Activated naive CD4-positive, alpha-beta T cell (primary cell): ENCODE results near the gene PTPRD.
"Not testable (repeated sequence)": the region's sequence is repeated elsewhere in the genome, so short reads cannot be mapped to it uniquely, and the experiment has no call there.

Source experiments
- DNase-seq, 4 experiments: peaks; one replicate each; lab custom pipeline; 2025; lab: John Stamatoyannopoulos, UW

PTPRD gene

GRCh38 chr9:9310743-9311142, 1302.1 kb downstream of the PTPRD start:
- DNase-seq: not testable (repeated sequence)

GRCh38 chr9:9305600-9305999, 1307.2 kb downstream of the PTPRD start:
- DNase-seq: no peak

GRCh38 chr9:9299134-9299533, 1313.7 kb downstream of the PTPRD start:
- DNase-seq: no peak

DNA sequence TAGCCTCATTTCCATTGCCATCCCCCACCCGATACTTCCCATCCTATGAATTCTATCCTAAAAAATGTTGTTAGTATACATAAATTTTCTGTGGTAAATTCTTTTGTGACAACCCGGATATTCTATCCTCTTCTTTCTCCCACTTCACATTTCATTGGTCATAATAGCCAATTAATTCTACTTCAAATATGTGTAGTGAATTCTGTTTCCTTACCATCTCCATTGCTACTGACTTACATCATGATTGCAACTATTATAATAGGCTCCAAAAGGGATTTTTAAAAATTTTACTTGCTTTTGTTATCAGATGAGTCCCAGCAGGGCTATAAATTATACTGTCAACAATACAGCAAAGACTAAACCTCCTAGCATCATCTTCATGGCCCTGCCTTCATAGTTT, 1326.8 kb downstream of the PTPRD start:
- DNase-seq: no peak

- no peak for DNase-seq
Observed at GRCh38 chr9:9284201-9284600, 1328.6 kb downstream of the PTPRD start.

DNA sequence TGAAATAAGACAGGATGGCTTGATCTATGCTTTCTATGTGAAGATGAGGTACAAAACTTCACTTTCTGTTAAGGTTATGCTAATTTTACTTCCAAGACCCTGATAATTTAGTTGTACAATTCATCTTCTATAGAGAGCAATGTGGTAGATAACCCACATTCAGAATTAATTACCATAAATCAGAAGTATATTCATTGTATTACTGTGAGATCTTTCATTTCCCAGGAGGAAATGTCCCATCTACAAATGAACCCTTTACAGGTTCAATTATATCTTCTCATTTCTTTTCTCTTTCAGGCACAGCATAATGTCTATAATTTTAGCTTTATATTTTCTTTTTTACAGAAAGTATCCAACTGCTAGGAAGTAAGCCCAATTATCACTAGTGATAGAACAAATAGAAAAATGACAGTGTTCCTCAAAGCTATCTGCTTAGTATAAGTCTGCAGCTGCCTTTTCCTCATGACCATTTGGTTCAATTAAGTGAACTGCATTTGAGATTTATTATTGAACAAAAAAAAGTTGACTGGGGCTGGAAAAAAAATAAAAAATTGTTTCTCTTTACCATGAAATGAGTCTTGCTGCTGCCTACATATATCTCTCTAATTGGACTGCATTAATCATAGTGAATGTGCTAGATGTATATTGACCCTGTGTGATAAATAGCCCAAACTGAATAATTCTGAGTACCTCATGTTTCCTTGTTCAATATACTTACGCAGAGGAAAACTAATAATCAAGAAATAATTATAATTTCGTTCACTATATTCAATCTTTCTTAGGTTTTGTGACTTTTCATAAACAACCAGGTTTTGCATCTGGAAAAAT, 1329.4 kb downstream of the PTPRD start:
- DNase-seq: no peak

- no peak for DNase-seq
Observed at GRCh38 chr9:9275601-9276000, 1337.2 kb downstream of the PTPRD start.

DNA sequence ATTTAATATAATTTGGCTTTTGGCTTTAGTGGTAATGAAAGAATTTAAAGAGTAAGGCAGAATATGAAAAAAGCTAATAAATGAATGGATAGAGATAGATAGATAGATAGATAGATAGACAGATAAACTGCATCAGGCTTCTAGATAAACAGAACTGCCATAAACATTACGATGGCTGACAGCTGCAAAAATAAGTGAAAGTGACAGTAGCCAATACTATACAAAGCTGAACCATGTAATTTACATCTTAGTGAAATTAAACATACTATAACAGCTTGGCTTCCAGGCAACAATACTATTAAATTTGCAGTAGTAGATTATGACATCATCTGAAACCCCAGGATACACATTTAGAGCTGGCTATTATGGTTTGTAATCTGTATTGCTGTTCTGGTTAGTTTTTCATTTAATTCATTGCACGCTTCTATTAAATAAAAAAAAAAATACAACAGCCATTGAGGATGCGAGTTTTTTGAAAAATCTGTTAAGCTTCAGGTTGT, 1354.8 kb downstream of the PTPRD start:
- no peak for DNase-seq

DNA sequence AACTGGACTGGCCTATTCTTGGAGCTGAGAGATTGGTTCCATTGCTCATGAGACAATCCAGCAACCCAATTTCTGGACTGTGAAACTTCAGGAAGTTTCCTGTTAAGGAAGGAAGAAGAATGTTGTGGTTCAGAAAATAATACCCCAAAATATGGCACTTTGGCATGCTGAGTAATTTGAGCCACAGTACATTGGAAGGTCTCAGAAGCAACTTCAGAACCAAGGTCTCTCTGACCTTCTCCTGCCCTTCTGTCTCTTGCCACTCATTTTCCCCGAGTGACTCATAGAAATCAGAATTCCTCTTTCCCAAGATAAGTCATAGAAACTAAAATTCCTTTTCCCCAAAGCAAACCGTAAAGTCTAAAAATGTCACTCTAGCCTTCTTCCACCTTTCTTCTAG, 1366.1 kb downstream of the PTPRD start:
- DNase-seq: no peak

- DNase-seq: no peak
Observed at GRCh38 chr9:9231946-9232345, 1380.9 kb downstream of the PTPRD start.

- DNase-seq: no peak
Observed at GRCh38 chr9:9229269-9229668, 1383.5 kb downstream of the PTPRD start.

DNA sequence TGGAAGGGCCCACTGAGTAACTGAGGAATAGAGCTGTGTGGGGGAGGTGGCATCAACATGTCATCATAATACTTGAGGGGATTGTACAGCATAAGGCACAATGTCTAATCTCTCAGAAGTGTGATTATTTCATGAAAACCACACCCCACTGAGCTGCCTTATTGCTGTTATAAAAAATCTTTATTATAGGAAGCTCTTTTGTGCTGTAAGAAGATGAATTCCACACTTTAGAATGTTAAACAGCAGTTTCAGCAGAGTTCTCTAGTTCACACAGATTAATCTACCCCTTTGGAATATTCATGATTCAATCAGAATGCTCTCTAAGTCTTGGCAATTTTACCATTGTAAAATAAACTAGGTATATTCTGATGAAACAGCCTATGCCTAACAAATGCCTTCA, 1389.6 kb downstream of the PTPRD start:
- no peak for DNase-seq

DNA sequence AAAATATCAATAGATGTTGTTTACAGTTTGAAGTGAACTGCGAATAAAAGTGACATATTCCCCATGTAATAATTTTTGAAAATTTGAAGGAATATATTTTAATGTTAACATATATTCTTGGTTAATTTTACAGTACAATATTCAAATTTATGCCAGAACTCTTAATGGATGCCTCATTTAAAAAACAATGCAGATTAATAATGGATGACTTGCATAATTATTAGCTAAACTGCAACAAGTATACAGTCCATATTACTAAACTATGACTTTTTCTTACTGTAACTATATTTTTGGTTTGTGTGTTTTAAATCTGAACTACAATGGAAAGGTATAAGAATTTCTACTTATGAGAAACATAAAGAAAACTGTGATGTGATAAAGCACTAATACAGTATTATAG, 1390.1 kb downstream of the PTPRD start:
- no peak for DNase-seq

DNA sequence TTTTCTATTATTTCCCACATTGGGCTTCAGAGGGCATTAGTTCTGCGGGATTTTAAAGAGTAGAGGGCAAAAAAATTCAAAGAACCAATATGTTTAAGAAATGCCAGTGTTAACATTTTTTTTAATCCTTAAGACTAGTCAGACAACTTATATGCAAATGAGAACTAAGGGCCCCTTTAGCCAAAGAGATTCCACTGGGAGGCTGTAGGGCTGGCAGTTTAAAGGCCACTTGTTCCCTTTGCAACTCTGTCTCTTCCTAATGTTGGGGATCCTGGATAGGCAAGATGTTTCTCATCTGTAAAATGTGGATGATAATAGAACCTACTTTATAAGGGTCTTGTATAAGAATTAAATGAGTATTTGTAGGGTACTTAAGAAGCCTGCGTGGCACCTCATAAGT, 1395.9 kb downstream of the PTPRD start:
- DNase-seq: no peak

DNA sequence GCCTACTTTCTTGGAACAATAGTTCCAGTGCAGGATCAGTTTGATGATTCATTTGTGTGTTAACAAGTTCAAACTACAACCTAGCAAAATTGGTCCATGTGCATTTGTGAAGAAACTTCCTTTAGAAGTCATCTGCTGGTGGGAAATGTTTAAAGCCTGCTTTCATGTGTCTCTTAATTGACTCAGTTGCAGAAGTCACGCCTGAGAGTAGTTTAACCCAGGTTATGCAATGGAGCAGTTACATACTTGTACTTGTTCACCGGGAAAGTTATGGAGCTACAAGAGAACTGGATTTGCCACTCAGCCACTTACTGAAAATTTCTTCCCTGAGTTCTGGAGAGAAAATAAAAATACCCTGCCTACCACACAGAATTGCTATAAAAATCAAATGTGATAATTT, 1397.8 kb downstream of the PTPRD start:
- DNase-seq: no peak

- DNase-seq: no peak
Observed at GRCh38 chr9:9214066-9214465, 1398.7 kb downstream of the PTPRD start.

- no peak for DNase-seq
Observed at GRCh38 chr9:9212963-9213362, 1399.8 kb downstream of the PTPRD start.

DNA sequence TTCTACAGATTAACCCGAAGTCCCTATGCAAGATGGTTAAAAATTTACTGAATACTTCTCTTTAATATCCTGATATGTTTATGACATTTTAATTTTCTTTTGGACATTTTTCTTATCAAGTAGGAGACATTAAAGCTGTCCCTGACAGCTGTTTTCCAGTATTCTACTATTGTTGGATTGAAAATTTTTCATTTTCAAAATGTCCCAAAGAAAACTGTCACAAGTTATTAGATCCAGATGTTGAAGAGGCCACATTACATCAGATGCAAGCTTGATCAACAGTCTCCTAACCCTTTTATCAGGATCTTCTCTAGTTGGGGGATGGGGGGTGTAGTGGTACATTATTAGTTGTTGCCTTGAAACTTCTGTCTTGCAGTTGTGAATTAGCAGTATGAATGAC, 1410.5 kb downstream of the PTPRD start:
- no peak for DNase-seq

DNA sequence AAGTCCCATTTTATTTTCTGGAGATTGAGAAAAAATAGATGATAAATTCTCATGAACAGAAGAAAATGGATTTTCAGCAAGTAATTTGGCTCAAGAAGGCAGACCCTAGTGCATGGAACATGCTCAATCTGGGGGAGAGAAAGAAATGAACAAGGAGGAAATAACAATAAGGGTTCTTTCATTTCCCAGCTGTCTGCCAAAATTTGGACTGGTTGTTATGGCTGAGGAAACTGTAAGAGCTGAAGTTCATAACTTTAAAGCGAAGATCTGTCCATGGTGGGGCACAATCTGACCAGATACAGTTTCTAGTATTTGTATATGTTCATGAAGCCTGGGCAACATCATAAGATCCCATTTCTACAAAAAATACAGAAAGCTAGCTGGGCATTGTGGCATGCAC, 1426.7 kb downstream of the PTPRD start:
- DNase-seq: no peak

DNA sequence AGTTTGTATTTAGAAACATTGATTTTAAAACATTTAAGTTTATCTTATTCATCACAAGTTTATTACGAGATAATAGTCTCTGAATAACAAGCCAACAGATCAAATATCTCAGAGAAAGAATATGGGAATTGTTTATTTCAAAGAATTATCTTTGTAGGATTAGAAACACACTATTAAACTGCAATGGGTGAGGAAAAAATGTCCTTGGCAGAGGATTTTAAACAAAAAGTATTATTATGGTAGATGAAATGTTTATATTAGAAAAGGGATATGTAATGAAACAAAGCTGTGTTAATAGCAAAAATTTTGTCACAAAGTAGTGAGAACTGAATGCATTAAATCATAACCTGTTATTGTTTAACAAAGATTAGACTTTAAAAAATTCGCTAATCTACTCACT, 1430.4 kb downstream of the PTPRD start:
- DNase-seq: no peak

GRCh38 chr9:9177081-9177480, 1435.7 kb downstream of the PTPRD start:
- no peak for DNase-seq

DNA sequence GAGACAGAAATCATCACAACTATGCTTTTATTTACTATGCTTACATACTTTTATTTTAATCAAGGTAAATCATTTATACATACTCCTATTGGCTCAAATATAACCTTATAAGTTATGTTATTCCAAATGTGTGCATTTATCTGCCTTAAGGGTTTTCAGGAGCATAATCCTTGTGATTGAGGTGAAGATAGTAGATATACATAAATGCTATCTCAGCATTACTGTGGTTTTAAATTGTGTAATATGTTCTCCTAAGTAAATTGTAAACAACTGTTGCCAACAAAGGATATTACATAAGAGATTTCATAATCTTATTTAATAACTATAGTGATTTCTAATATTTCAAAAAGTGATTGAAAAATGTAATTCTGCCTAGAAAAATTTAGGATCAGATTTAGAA, 1438.4 kb downstream of the PTPRD start:
- DNase-seq: no peak

DNA sequence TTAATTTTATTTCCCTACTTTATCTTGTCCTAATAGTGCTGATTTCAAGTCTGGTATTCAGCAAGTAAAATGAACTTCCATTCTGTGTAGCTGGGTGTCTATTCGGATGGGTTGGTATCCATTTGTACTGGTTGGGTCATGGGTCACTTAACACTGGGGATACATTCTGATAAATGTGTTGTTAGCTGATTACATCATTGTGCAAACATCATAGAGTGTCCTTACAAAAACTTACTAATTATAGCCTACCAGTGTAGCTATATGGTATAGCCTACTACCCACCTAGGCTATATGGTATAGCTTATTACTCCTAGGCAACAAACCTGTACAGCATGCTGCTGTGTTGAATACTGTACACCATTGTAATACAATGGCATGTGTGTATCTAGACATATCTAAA, 1439.5 kb downstream of the PTPRD start:
- DNase-seq: no peak
